T-helper 22 cell (primary cell): Measurements from ENCODE around the gene LILRA2.
"Not testable (repeated sequence)": the region's sequence is repeated elsewhere in the genome, so short reads cannot be mapped to it uniquely, and the experiment has no call there.

ENCODE experiments used
- DNase-seq: peaks from one replicate; pipeline ENCODE4 v3.0.0-alpha.2; 2020; ENCODE audit warnings: low read depth

LILRA2 gene

GRCh38 chr19:54573330-54573872, at the start of gene LILRA2:
LILRA2 (plus strand) TSS chr19:54573790; CDS start chr19:54573879, 89 bp downstream.
- DNase-seq, result no peak

GRCh38 chr19:54525636-54526035, 48.0 kb upstream of the LILRA2 start:
- no peak for DNase-seq

GRCh38 chr19:54526972-54527371, 46.6 kb upstream of the LILRA2 start:
- no peak for DNase-seq

- no peak for DNase-seq
Observed at GRCh38 chr19:54530866-54531265, 42.7 kb upstream of the LILRA2 start.

GRCh38 chr19:54532528-54532927, 41.1 kb upstream of the LILRA2 start:
- no peak for DNase-seq

GRCh38 chr19:54533476-54533875, 40.1 kb upstream of the LILRA2 start:
- DNase-seq, result no peak

- no peak for DNase-seq
Observed at GRCh38 chr19:54534156-54534555, 39.4 kb upstream of the LILRA2 start.

- DNase-seq, result no peak
Observed at GRCh38 chr19:54535601-54536000, 38.0 kb upstream of the LILRA2 start.

GRCh38 chr19:54536956-54537355, 36.6 kb upstream of the LILRA2 start:
- DNase-seq, result no peak

GRCh38 chr19:54541712-54542111, 31.9 kb upstream of the LILRA2 start:
- DNase-seq, result no peak

GRCh38 chr19:54548806-54549205, 24.8 kb upstream of the LILRA2 start:
- no peak for DNase-seq

- DNase-seq, result no peak
Observed at GRCh38 chr19:54549224-54549623, 24.4 kb upstream of the LILRA2 start.

GRCh38 chr19:54551293-54551692, 22.3 kb upstream of the LILRA2 start:
- no peak for DNase-seq

- DNase-seq, result no peak
Observed at GRCh38 chr19:54551950-54552912, 21.4 kb upstream of the LILRA2 start.

GRCh38 chr19:54552913-54553310, 20.7 kb upstream of the LILRA2 start:
- no peak for DNase-seq

GRCh38 chr19:54554006-54554405, 19.6 kb upstream of the LILRA2 start:
- DNase-seq, result no peak

GRCh38 chr19:54554896-54555295, 18.7 kb upstream of the LILRA2 start:
- DNase-seq, result no peak

GRCh38 chr19:54556194-54556593, 17.4 kb upstream of the LILRA2 start:
- no peak for DNase-seq

- DNase-seq, result no peak
Observed at GRCh38 chr19:54558339-54558738, 15.3 kb upstream of the LILRA2 start.

GRCh38 chr19:54560881-54561385, 12.7 kb upstream of the LILRA2 start:
- no peak for DNase-seq

GRCh38 chr19:54561840-54562239, 11.8 kb upstream of the LILRA2 start:
- no peak for DNase-seq

- DNase-seq, result not testable (repeated sequence)
Observed at GRCh38 chr19:54563206-54563605, 10.4 kb upstream of the LILRA2 start.

GRCh38 chr19:54570316-54570715, 3.3 kb upstream of the LILRA2 start:
- DNase-seq, result no peak
